ENCODE measurements around the gene ERRFI1.

GRCh38 chr1:8006037-8006963 is 19.8 kb downstream of the ERRFI1 start:
- no peak for TF ChIP-seq YY1 (IDR thresholded peaks at IDR 0.05; ENCODE audit: insufficient read depth, insufficient read length)
- no peak for TF ChIP-seq SUZ12 (IDR thresholded peaks at IDR 0.05; ENCODE audit: extremely low read depth, insufficient read depth, insufficient read length)

Data from NT2/D1 (cell line).